HFFc6 (cell line): Measurements from ENCODE around the gene PGM2. TPM values are rescaled to one million over a fixed set of nuclear protein-coding genes. Genes with fewer than 3 reads are reported as not detected.

Source experiments
- DNase-seq: peaks from one replicate; pipeline ENCODE4 v3.0.0-alpha.2; 2018
- H3K27ac Mint-ChIP-seq: 2 replicates; pipeline ENCODE4 v1.8.0; 2020; ENCODE audit warnings: mild to moderate bottlenecking, mixed read lengths
- H3K27me3 Mint-ChIP-seq: 2 replicates; pipeline ENCODE4 v1.8.0; 2021; ENCODE audit warnings: mild to moderate bottlenecking, moderate library complexity, mixed read lengths; ENCODE audit not compliant: insufficient read depth
- H3K36me3 Mint-ChIP-seq: 2 replicates; pipeline ENCODE4 v1.8.0; 2021; ENCODE audit warnings: low read depth, mixed read lengths
- H3K4me1 Mint-ChIP-seq: 2 replicates; pipeline ENCODE4 v1.8.0; 2020; ENCODE audit warnings: low read depth, mixed read lengths
- H3K4me3 Mint-ChIP-seq: 2 replicates; pipeline ENCODE4 v1.8.0; 2020; ENCODE audit warnings: mild to moderate bottlenecking, moderate library complexity, mixed read lengths
- H3K9me3 Mint-ChIP-seq: 2 replicates; pipeline ENCODE4 v1.8.0; 2020; ENCODE audit warnings: mild to moderate bottlenecking, mixed read lengths
- CTCF ChIP-seq: fragments of 200-600 bp; sonication (generic); IDR thresholded peaks from 2 replicates; pipeline ENCODE4 v1.5.0; 2021; ENCODE audit warnings: antibody characterized with exemption, mild to moderate bottlenecking
- total RNA-seq, 6 experiments: library from RNA; stranded (reverse); fragmentation: NEBNext Ultra II Directional; extraction: Animal tissue kit (Norgen Biotek cat#: 25700); gene quantifications; 2 replicates in 1 of 6; 3 replicates in 5 of 6; pipeline ENCODE4 v1.2.3, GENCODE V29; 2021

The PGM2 gene
- total RNA-seq, 6 experiments from 2014 or later = 38.8 to 47.0 (median 45.0) TPM

DNA sequence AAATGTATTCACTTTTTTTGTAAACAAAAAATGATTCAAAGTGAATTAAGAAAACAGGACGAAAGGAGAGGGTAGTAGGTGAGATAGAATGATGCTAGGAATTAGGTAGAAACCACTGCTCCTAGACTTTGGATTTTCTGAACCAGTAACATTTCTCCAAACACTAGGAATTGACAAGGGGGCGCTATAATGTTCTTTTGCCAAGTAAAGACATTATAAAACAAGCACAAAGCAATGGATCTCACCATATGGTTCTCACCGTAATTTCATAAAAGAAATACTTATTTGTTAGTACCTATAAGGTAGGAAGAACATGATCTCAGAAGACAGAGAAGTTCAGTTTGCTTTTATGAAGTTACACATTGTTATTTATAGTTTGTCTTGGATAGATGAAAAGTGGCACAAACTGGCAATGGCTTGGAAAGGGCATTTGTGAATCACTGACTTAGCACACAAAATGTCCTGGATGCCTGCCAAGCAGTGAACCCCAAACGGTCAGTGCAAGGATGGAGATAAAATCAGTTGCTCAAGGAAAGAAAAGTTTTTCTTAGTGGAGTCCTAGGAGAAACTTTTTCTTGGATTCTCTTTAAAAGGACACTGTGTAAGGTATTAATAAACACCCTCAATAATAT, 56.3 kb downstream of the PGM2 start:
- DNase-seq = peak; percentile 56
- peak; percentile 67 for TF ChIP-seq CTCF
- Mint-ChIP-seq H3K9me3 (no peaks in the 10 kb centered on the region), H3K27ac (no peak overlapping the region), H3K4me1 (peaks cover 12% of the 10 kb centered on the region), H3K4me3 (no peak overlapping the region), H3K27me3 (peaks cover 3% of the 10 kb centered on the region), H3K36me3 (no peaks in the 10 kb centered on the region)

DNA sequence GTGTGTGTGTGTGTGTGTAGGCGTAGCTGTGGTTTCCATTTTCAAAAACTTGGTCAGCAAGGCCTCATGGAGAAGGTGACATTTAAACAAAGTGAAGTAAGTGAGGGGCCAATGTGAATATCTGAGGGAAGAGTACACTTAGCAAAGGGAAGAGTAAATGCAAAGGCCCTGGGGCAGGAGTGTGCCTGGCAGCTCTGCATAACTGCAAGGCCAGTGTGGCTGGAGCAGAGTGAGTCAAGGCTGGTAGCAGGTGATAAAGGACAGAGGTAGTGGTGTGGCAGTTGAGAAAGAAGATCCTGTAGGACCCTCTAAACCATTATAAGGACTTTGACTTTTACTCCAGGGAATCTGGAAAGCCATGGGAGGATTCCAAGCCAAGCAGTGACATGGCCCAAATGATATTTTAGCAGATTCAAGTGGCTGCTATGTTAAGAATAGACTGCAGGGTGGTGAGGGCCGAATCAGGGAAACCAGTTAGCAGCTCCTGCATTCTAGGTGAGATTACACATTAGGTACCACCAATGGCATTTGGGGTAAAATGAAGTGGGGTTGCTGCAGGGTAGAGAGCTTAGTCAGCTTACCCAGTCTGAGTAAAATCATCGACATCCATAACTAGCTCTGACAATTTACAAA, 58.5 kb downstream of the PGM2 start:
- Mint-ChIP-seq H3K36me3 (no peaks in the 10 kb centered on the region), H3K27me3 (peaks cover 16% of the 10 kb centered on the region), H3K4me3 (no peak overlapping the region), H3K4me1 (peaks cover 15% of the 10 kb centered on the region), H3K9me3 (no peaks in the 10 kb centered on the region), H3K27ac (no peak overlapping the region)
- no peak for DNase-seq
- TF ChIP-seq CTCF = no peak

DNA sequence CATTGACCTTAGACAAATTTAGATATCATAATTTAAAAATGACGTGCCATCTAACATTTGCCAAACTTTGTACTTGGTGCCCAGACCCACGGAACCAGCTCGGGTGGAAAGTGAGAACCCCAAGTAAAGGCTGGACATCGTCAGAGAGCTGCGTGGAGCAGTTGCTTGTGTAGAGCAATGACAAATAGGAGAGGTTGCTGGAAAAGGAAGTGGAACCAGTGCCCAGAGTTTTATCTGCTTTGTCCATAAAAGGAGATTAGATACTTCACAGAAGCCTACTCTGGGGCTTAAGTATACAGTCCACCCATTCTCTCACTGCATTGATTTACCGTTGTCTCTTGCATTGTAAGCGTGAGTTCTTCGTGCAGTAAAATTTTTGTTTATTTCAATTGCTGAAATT, 59.0 kb downstream of the PGM2 start:
- Mint-ChIP-seq H3K4me1 (peaks cover 18% of the 10 kb centered on the region), H3K9me3 (no peaks in the 10 kb centered on the region), H3K27me3 (peaks cover 19% of the 10 kb centered on the region), H3K36me3 (no peaks in the 10 kb centered on the region), H3K4me3 (no peak overlapping the region), H3K27ac (no peak overlapping the region)
- TF ChIP-seq CTCF = no peak
- no peak for DNase-seq

DNA sequence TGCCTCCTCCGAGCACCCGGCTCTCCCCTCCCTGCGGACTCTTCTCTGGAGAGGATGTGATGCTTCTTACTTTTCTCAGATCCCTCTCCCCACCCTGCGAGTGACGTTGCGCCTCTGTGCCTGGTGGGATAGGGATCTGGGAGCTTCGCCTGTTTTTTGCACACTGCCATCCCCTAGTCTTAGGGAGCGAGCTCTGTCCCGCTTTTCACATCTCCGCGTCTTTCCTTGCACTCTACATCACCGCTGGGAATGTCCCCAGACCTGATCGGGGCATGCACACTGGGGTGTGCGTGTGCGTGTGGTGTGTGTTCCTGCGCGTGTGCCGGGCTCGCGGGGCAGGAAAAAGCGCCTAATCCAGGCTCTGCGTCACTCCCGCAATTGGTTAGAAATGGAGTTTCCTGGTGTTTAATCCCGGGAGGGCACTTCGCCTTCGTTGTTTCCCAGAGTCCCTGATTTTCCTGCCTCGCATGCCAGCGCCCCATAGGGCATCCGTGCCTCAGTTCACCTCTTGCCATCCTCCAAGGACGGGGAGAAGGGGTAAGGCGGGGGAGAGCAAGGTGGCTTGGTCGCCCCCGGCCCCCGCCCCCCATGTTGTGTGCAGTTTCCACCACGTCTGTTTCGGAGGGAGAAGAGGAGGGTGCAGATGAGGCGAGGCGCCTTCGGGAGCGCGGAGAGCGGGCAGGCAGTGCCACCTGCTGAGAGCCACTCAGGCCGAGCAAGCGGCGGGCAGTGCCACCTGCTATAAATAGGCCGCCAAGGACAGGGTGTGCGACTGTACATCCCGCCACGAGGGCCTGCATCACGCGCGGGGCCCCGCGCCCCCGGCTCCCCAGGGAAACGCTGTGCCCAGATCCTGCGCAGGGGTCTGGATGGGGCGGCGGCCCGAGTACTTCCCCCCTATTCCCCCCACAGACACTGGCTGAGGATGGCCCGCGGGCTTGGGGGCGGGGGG, 63.6 kb downstream of the PGM2 start:
- TF ChIP-seq CTCF = no peak
- no peaks in the 10 kb centered on the region for H3K9me3 Mint-ChIP-seq
- H3K36me3 Mint-ChIP-seq = no peaks in the 10 kb centered on the region
- no peak overlapping the region for H3K27ac Mint-ChIP-seq
- H3K4me1 Mint-ChIP-seq = peaks cover 6% of the 10 kb centered on the region
- H3K4me3 Mint-ChIP-seq = peak overlapping the region; percentile 74
- H3K27me3 Mint-ChIP-seq = peaks cover 45% of the 10 kb centered on the region
- DNase-seq = no peak

GRCh38 chr4:37890801-37891259, 64.3 kb downstream of the PGM2 start, which contains the start of gene TBC1D1:
Gene TBC1D1 (plus strand): TSS chr4:37891084. CDS start chr4:37902096, 11,012 bp downstream.
- Mint-ChIP-seq H3K4me1 (peaks cover 6% of the 10 kb centered on the region), H3K27ac (no peak within 1 kb of the TSS), H3K4me3 (peak within 1 kb of the TSS; percentile 87), H3K36me3 (no peaks in the 10 kb centered on the region), H3K27me3 (peaks cover 51% of the 10 kb centered on the region), H3K9me3 (no peaks in the 10 kb centered on the region)
- no peak for DNase-seq
- TF ChIP-seq CTCF = no peak
